Thymus (tissue), 11 donors: Measurements from ENCODE around the gene SUGCT. TPM values are rescaled to one million over a fixed set of nuclear protein-coding genes. Genes with fewer than 3 reads are reported as not detected.

Experiments used
- DNase-seq, 9 donors: peaks; one replicate each; pipeline ENCODE4 v3.0.0-alpha.2; 2013; ENCODE audit warnings: low spot score in 9 of 9, low read depth in 6 of 9, missing footprints in 1 of 9
- H3K27ac ChIP-seq, 2 donors: one replicate each; pipeline ENCODE4 v1.5.1; 2013; ENCODE audit warnings: control low read depth in 1 of 2, low read depth in 1 of 2, low read length in 1 of 2, mild to moderate bottlenecking in 1 of 2, moderate library complexity in 1 of 2
- H3K27me3 ChIP-seq, 2 donors: one replicate each; pipeline ENCODE4 v1.5.1; 2013; ENCODE audit warnings: low read length in 1 of 2; ENCODE audit not compliant: control insufficient read depth in 2 of 2, insufficient read depth in 1 of 2
- H3K36me3 ChIP-seq, 2 donors: one replicate each; pipeline ENCODE4 v1.5.1; 2013; ENCODE audit warnings: low read length in 1 of 2, mild to moderate bottlenecking in 1 of 2, moderate library complexity in 1 of 2; ENCODE audit not compliant: control insufficient read depth in 2 of 2, insufficient read depth in 2 of 2
- H3K4me1 ChIP-seq, 2 donors: one replicate each; pipeline ENCODE4 v1.5.1; 2013; ENCODE audit warnings: low read length in 2 of 2; ENCODE audit not compliant: control insufficient read depth in 2 of 2, insufficient read depth in 2 of 2
- H3K4me3 ChIP-seq, 2 donors: one replicate each; pipeline ENCODE4 v1.5.1; 2013; ENCODE audit warnings: low read length in 2 of 2, control low read depth in 1 of 2, mild to moderate bottlenecking in 1 of 2
- H3K9me3 ChIP-seq, 2 donors: one replicate each; pipeline ENCODE4 v1.5.1; 2013; ENCODE audit warnings: low read length in 1 of 2, mild to moderate bottlenecking in 1 of 2; ENCODE audit not compliant: control insufficient read depth in 2 of 2, insufficient read depth in 1 of 2
- WGBS: extraction: QIAGEN DNeasy Blood & Tissue Kit; methylation state at CpG from one replicate; pipeline ENCODE4 v1.1.7; 2013; 5-methylcytosine and 5-hydroxymethylcytosine counted together
- polyA plus RNA-seq: library from polyadenylated mRNA; stranded (reverse); fragments of 200-250 nt; gene quantifications from one replicate; pipeline ENCODE4 v1.2.3, GENCODE V29; 2013
- total RNA-seq: library from RNA; stranded (reverse); fragments of 120-200 nt; gene quantifications from one replicate; pipeline ENCODE4 v1.2.4, GENCODE V29; 2013
- donor health status: healthy.

Gene SUGCT
- total and polyA plus RNA-seq, 2 donors: 1.6 to 5.5 TPM

DNA sequence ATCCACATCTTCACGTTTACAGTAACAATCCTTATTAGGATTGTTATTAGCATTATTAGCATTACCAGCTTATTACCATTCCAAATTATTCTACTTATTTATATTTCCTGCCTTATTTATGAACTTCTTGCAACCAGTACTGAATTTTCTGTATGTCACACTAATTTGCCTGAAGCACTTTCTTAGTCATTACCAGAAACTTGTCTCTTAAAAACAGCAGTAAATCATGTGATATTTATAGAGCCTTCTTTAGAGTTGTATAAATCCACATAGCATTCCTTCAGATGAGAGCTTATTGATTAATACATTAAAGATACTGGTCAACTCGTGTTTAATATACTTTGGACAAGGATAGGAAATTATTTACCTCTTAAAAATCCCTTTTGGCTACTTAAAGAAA is 618.6 kb downstream of the SUGCT start:
- Histone ChIP-seq H3K4me3 (no peak overlapping the region), H3K27me3 (no peaks in the 10 kb centered on the region), H3K27ac (no peak overlapping the region), H3K4me1 (no peaks in the 10 kb centered on the region), H3K9me3 (no peaks in the 10 kb centered on the region), H3K36me3 (no peaks in the 10 kb centered on the region)
- WGBS: 86% methylated on average over 2 of the region's 2 CpGs
- no peak for DNase-seq

DNA sequence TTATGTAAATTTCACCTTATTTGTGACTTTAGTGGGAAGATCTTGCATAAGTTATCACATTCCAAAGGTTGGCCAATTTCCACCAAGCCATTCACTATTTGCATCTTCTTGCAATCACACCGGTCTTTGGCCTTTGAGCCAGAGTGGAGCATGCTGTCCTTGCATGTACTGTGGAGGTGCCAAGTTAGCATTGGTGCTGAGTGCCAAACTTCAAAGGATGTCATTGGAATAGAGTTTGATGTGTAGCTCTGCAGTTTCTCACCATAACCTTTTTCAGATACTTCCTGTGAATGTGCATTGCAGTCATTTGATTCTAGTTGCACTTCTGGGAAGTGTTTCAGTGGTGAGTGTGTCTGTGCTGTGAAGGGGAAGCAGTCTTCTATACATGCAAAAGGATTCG is 620.6 kb downstream of the SUGCT start:
- H3K9me3 ChIP-seq: no peaks in the 10 kb centered on the region
- no peaks in the 10 kb centered on the region for H3K4me1 ChIP-seq
- no peaks in the 10 kb centered on the region for H3K36me3 ChIP-seq
- no peak overlapping the region for H3K27ac ChIP-seq
- DNase-seq: peak in 1 of 9 donors; percentile 15
- WGBS: 78% methylated on average over 2 of the region's 2 CpGs
- no peaks in the 10 kb centered on the region for H3K27me3 ChIP-seq
- H3K4me3 ChIP-seq: no peak overlapping the region

DNA sequence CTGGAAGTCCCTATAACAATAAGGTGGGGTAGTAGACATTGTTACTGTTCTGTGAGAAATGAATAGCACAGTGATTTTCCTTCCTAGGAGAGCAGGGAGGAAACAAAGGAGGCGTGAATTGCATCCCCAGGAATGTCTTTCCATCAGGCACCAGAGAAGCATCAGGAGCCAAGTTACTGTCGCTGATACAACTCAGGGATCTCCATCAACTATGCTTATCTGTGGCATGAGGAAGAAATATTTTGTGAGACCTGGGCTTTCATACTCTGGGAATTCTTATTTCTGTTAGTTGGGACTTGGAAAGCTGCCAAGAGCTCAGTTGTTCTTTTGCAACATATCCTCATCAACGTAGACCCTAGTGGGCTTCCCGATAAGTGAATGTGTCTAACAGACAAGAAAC is 622.3 kb downstream of the SUGCT start:
- Histone ChIP-seq H3K4me1 (no peaks in the 10 kb centered on the region), H3K36me3 (no peaks in the 10 kb centered on the region), H3K27me3 (no peaks in the 10 kb centered on the region), H3K27ac (no peak overlapping the region), H3K4me3 (no peak overlapping the region), H3K9me3 (no peaks in the 10 kb centered on the region)
- 93% methylated on average over 4 of the region's 4 CpGs for WGBS
- no peak for DNase-seq

DNA sequence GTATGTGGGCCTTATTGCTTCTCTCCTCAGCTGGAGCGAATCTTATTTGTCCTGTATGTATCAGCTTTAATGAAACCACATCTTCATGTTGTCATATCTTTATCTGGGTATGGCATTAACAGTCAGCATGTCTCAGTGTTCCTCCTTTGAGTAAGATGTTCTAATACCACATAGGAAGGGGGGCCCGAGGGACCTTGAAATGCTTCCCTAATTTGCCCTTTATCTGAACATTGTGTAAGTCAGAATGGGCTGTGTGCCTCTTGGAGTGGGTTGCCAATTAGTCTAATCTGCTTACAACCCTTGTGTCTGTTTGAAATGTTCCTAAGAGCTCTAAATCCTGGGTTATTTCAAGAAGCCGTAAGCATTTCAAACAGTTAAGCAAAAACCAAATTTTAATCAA is 623.8 kb downstream of the SUGCT start:
- Histone ChIP-seq H3K4me3 (no peak overlapping the region), H3K27me3 (no peaks in the 10 kb centered on the region), H3K4me1 (no peaks in the 10 kb centered on the region), H3K36me3 (no peaks in the 10 kb centered on the region), H3K27ac (no peak overlapping the region), H3K9me3 (no peaks in the 10 kb centered on the region)
- WGBS: 91% methylated on average over 3 of the region's 3 CpGs
- no peak for DNase-seq

DNA sequence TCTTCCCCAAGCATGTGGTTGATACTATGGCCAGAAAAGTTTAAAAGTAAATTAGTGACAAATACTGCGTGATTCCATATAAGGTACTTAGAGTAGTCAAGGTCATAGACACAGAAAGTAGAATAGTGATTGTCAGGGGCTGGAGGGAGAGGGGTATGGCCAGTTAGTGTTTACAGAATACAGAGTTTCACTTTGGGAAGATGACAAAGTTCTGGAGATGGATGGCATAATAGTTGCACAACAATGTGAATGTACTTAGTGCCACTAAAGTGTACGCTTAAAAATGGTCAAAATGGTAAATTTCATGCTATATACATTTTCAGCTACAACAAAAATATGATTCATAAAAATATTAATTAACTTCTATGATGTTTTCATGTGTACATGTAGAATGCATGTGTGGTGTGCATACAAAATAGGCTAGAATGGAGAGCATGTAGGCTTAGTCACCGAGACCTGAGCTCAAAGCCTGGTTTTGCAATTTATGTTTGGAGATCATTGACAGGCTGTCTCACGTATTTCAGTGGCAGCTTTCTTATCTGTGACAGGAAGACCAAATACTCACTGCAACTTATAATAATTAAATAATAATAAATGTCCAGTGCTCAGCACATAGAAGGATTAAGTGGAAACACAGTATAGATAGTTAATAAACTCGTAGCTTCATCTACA is 625.6 kb downstream of the SUGCT start:
- WGBS: 97% methylated on average over 5 of the region's 5 CpGs
- no peak overlapping the region for H3K4me3 ChIP-seq
- no peak for DNase-seq

DNA sequence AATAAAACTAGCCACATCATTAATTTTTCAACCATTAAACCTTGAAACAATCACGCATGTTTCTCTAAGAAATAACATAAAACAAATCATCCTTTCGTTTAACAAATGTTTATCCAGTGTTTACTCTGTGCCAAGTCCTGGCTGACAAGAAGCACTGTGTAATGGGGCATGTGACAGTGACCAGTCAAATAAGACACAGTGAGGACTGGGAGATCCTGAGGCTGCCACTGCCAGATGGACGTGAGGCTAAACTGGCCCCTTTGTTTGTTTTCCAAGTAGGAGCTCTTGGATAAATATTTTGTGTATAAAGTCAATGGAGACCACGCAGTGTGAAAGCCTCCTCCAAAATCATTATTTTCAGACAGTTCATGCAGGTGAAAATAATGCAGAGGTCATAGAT is 626.2 kb downstream of the SUGCT start:
- no peaks in the 10 kb centered on the region for H3K36me3 ChIP-seq
- no peaks in the 10 kb centered on the region for H3K27me3 ChIP-seq
- no peaks in the 10 kb centered on the region for H3K4me1 ChIP-seq
- no peak overlapping the region for H3K4me3 ChIP-seq
- H3K9me3 ChIP-seq: no peaks in the 10 kb centered on the region
- WGBS: 95% methylated on average over 4 of the region's 4 CpGs
- no peak overlapping the region for H3K27ac ChIP-seq
- no peak for DNase-seq

More for the DNA sequence above, 625.6 kb downstream of the SUGCT start:
- H3K4me1 ChIP-seq: no peaks in the 10 kb centered on the region
- H3K9me3 ChIP-seq: no peaks in the 10 kb centered on the region
- H3K27me3 ChIP-seq: no peaks in the 10 kb centered on the region
- no peak overlapping the region for H3K27ac ChIP-seq
- H3K36me3 ChIP-seq: no peaks in the 10 kb centered on the region

DNA sequence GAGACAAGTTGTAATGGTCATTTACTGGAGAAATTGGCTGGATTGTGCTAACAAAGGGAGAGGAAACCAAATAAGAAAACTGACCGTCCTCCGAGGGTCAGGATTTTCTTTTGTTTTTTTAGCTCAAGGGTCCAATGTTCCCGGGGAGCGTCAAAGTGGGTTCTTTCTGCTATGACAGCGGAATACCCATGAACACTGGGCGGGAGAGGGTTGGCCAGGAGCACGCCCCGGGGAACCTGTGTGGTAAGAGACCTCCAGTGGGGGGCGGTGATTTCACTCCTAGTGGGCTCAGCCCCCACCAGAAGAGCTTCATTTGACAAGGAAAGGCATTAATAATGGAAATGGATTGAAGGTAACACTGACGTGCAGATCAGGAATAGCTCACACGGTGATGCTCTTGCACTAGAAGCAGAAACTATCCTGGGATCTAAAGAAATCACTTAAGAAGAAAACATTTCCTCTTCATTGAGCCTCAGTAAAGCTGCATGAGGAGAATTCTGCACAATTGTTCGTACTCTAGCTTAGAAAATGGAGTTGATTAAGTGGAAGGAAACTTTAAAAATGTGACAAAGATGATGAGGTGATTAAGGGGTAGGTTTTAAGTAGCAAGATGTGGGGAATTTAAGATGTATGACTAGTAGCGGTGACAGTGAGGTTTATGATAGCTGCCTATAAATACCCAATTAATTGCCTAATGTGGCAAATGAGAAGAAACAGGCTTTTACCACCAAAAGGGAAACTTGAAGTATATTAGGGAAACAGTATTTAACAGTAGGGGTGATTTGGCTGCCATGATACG is 627.2 kb downstream of the SUGCT start:
- H3K4me3 ChIP-seq: no peak overlapping the region
- 97% methylated on average over 14 of the region's 14 CpGs for WGBS
- H3K36me3 ChIP-seq: no peaks in the 10 kb centered on the region
- no peaks in the 10 kb centered on the region for H3K27me3 ChIP-seq
- no peaks in the 10 kb centered on the region for H3K4me1 ChIP-seq
- DNase-seq: no peak
- H3K9me3 ChIP-seq: no peaks in the 10 kb centered on the region
- no peak overlapping the region for H3K27ac ChIP-seq

DNA sequence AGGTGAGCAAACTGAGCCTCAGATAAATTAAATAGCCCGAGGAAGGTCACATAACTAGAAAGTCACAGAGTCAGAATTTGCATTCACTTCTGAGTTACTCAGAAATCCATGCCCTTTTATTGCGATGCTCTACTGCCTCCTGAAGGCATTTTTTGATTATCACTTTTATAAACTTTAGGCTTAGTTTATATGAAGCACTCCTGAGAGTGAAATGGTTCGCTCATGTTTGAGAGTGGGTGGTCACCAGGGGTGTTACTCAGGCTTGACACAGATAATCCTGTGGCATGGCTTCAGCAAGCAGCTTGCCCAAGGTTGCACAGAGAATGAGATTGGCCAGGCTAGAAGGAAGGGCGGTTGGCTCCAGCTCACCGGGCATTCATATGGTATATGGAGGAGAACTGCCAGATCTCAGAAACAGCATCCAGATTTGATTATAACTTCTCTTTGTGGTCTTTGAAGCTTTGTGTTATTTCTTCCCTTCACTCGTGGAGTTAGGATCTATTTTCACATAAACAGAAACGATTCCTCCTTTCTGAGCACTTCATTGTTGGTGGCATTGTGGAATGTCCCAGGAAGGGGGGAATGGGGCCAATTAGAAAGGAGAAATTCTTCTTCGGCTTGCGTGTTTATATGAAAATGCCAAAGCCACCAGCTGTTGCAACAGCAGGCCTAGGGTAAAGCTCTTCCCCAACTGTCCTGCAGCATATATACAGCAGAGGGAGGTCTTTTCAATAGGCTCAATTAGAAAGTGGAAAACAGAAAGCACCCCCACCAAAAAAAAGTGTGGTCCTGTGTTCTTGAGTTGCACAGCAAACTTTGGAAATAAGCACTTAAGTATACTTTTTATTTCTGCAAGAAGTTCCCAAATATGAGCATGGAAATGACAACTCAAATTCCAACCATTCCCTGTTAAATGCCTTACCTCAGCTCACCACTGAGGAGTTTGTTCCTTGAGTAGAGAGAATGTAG is 628.8 kb downstream of the SUGCT start:
- H3K36me3 ChIP-seq: no peaks in the 10 kb centered on the region
- H3K27ac ChIP-seq: no peak overlapping the region
- H3K4me1 ChIP-seq: no peaks in the 10 kb centered on the region
- H3K4me3 ChIP-seq: no peak overlapping the region
- 95% methylated on average over 9 of the region's 9 CpGs for WGBS
- no peaks in the 10 kb centered on the region for H3K27me3 ChIP-seq
- no peaks in the 10 kb centered on the region for H3K9me3 ChIP-seq
- no peak for DNase-seq

DNA sequence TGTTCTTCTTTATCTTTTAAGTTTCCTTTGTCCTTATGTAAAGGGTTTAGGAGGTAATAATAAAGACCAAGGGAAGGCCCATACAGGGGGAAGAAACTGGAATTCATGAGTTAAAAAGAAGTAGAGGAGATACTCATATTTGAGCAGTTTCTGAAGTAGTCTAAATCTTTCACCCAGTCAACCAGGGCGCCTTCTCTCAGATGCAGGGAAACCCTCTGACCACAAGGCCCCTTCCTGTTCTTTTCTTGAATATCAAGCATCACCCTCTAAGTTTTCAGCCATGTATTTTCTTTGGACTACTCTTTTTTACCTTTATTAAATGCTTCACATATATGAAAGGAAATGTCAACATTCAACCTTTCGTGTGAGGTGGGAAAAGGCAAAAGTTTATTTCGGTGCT is 630.8 kb downstream of the SUGCT start:
- no peaks in the 10 kb centered on the region for H3K4me1 ChIP-seq
- no peaks in the 10 kb centered on the region for H3K9me3 ChIP-seq
- no peak overlapping the region for H3K27ac ChIP-seq
- H3K27me3 ChIP-seq: no peaks in the 10 kb centered on the region
- no peak overlapping the region for H3K4me3 ChIP-seq
- WGBS: 17% methylated on average over 3 of the region's 3 CpGs
- DNase-seq: peak in 1 of 9 donors; percentile 25
- no peaks in the 10 kb centered on the region for H3K36me3 ChIP-seq
